ENCODE results near the gene RAB3C.
A peak's percentile ranks its signal among the peaks of the same experiment; 100 is the strongest.

The RAB3C gene

DNA sequence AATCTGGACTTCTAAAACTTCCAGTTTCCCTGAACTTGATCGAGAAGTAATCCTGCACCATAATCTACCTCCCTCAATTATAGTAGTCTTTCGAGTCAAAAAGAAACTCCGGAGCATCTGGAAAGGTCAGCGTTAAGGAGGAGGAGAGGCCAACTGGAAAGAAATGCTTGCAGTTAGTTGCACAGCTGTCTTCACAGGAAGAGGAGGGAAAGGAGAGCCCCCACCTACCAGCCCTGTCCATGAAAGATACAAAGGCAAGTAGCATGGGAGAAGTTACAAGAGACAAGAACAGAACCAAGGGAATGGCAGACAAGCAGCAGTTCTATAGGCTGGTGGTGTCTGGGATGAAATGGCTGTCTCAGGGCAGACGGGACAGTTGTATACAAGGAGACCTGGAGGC, 170.6 kb downstream of the RAB3C start:
- no peak for DNase-seq
- in situ Hi-C loops (cut with MboI; ENCODE audit: low pct_unique_long_range_greater_than_20kb, low sequenced_read_pairs), result no loop called here

DNA sequence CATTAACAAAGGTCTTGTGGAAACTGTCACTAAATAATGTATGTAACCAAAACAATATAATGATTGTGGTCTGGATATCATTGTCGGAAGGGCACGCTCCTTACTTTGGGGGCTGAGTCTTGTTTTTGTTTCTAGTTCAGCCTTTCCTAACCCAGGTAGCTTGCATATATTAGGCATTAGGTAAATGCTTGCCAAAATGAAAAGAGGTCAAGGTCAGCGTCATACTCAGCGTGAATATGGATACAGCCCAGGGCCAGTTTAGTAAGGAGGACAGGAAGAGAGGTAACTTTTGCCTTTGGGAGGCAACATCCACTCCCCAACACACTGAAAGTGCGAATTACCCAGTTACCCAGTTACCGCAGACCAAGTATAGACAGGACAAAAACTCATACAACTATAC, 171.4 kb downstream of the RAB3C start:
- in situ Hi-C loops (cut with MboI; ENCODE audit: low pct_unique_long_range_greater_than_20kb, low sequenced_read_pairs), result no loop called here
- no peak for DNase-seq

DNA sequence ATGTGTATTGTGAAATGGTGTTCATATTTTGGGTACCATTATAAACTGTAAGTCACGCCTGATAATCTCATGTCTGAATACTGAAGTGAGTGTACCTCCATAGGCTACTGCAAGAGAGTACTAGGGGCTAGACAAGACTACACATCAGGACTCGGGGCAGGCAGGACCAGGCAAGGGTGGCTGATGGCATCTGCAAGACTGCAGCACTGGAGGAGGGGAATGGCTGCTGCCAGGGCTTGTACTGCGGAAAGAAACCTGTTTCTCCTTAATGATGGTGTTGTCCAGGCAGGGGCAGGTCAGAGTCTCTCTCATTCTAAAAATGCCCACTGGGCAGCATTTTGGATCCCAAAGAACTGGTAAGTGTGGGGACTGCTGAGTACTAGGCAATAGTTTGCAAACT, 172.5 kb downstream of the RAB3C start:
- no peak for DNase-seq
- in situ Hi-C loops (cut with MboI; ENCODE audit: low pct_unique_long_range_greater_than_20kb, low sequenced_read_pairs), result no loop called here

DNA sequence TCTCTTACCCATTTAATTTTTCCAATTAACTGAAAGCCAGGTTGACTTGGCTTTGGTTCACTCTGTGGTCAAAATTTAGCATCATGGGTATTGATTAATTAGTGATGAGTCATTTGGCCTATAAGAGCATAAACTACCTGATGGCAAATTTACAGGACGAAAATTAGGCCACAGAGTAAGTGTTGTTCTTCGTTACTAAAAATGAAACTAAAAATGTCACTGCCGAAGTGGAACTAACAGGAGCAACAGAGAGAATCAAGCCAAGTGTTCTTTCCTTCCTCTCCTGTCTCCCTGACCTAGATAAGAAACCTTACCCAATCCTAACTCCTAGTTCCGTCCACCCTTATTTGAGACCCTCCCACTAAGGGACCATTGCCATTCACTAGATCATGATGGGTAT, 176.9 kb downstream of the RAB3C start:
- DNase-seq, result peak; percentile 60
- in situ Hi-C loops (cut with MboI; ENCODE audit: low pct_unique_long_range_greater_than_20kb, low sequenced_read_pairs), result no loop called here

DNA sequence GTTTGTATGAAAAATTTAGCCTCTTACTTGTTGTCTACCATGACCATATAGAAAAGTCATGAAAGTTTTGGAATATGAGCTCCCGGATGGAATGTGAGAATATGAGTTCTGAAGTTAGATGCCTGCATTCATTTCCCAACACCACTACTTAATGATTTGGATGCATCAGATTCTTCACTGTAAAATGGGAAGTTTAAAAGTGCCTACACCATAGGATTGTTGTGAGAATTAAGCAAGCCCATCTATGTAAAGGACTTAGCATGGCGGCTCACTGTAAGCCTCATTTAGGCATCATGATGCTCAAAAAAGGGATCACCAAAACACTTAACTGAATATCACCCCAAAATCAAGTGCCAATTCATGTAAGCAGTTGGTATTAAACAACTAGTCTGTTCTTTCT, 177.3 kb downstream of the RAB3C start:
- in situ Hi-C loops (cut with MboI; ENCODE audit: low pct_unique_long_range_greater_than_20kb, low sequenced_read_pairs), result no loop called here
- peak; percentile 4 for DNase-seq

DNA sequence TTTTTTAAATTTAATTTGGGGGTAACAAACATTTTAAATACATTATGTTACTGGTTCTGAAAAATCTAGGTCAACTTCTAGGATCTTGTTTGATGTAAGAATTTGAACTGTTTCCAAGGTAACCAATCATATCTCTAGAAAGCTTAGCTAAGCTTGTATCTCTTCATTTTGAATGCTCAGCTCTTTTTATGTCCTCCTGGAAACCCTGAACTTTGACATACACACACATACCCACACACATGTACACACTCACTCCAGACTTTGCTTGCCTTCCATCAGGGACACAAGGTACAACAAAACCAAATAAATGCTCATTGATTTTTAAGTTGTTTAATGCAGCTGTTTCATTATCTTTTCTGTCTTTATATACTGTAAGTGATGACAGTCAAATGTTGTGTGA, 178.5 kb downstream of the RAB3C start:
- in situ Hi-C loops (cut with MboI; ENCODE audit: low pct_unique_long_range_greater_than_20kb, low sequenced_read_pairs), result no loop called here
- DNase-seq, result no peak

DNA sequence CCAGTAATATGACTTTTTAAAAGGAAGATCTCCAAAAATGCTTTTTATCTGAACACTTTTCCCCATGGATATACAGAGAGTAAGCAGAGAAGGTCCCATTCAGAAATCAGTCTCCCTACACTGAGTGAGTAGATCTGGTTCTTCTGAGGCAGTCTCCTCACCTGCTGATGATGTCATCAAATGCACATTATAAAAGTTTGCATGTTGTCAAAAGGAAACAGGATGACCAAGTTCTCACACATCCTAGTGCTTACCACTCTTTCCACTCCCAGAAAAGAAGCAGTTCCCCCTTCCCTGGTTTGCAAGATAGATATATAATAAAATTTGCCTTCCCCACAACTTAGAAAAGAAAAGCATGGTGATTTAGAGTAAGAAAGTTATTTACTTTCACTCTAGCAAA, 180.5 kb downstream of the RAB3C start:
- in situ Hi-C loops (cut with MboI; ENCODE audit: low pct_unique_long_range_greater_than_20kb, low sequenced_read_pairs), result no loop called here
- DNase-seq, result no peak

DNA sequence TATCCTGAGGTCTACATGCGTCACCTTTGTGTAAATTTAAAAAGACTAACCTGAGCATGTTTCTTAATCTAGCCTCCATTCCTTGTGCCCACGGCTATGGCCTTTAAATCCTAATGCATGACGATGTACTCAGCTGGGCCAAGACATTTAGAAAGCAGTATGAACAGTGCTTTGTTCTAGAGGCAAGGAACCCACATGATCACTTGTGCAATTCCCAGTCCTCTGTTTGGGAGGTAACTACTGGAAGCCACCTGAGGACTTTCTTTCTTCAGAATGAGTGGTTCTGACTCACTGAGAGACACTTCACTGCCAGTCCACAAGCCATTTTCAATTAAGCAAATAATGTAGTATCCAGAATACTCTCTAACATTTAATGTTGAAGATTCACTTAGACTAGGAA, 181.3 kb downstream of the RAB3C start:
- in situ Hi-C loops (cut with MboI; ENCODE audit: low pct_unique_long_range_greater_than_20kb, low sequenced_read_pairs), result no loop called here
- DNase-seq, result no peak

DNA sequence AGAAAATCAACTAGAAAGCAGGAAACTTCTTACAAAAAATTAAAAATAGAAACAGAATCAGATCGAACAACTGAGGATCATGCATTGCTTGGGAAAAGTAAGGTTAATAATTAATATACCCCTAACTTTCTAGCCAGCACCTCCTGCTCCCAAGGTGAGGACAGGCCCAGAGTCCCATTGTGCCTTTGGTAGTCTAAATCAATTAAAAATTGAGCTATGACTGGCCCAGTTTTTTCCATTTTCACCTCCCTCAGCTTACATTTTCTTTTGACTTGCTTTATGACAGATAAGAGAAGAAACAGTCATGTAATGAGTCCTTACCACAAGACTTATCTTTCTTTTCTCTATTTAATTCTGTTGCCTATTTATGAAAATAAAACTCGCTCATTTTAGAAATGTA, 182.2 kb downstream of the RAB3C start:
- no peak for DNase-seq
- in situ Hi-C loops (cut with MboI; ENCODE audit: low pct_unique_long_range_greater_than_20kb, low sequenced_read_pairs), result no loop called here

DNA sequence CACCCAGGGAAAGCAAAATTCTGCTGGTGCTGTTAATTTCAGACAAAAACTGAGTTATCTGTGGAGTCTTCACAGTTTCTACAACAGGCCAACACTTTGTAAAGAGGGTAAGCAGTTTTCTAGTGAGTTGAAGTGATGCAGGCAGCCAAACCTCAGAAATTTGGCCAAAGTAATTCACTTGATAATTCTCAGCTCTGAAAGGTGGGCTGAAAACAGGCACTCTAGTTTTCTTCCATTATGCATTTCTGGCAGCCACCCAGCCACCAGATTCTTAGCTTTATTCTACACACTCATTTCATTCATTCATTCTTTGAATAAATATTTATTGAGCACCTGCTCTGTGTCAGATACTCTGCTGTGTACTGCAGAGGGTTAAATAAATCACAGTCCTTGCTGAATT, 184.2 kb downstream of the RAB3C start:
- in situ Hi-C loops (cut with MboI; ENCODE audit: low pct_unique_long_range_greater_than_20kb, low sequenced_read_pairs), result no loop called here
- no peak for DNase-seq

DNA sequence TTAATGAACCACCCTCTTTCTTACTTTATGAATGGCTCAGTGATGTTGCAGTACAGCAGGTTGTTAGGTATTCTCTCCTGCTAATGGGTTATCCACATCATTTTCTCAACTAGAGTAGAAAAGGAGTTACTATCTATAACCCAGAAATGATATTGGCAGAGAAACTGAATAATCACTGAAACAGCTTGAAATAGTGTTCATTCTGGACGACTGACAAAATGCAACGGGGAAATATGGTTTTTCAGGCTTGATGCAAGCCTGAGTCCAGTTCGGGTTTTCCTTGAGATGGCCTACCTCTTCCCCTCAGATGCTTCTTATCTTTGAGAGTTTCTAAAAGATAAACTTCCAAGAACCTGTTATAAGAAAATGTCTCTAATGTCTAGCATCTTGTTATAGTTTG, 187.3 kb downstream of the RAB3C start:
- in situ Hi-C loops (cut with MboI; ENCODE audit: low pct_unique_long_range_greater_than_20kb, low sequenced_read_pairs), result no loop called here
- no peak for DNase-seq

DNA sequence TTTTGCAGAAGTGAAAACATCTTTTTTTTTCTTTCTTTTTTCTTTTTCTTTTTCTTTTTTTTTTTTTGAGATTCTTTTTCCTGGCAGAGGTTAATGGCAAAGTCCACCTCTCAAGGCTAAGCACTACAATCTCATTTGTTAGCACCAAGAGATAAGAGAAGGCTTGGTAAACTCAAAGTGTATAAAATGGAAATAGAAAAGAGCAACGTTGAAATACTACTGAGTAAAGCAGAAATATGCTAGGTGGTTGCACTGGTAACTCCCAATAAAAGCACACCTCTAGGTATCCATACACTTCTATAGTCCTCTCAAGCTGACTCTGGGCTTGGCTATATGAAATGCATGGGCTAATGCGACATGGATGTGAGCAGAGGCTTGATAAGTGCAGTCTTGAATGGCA, 188.9 kb downstream of the RAB3C start:
- in situ Hi-C loops (cut with MboI; ENCODE audit: low pct_unique_long_range_greater_than_20kb, low sequenced_read_pairs), result no loop called here
- DNase-seq, result no peak

DNA sequence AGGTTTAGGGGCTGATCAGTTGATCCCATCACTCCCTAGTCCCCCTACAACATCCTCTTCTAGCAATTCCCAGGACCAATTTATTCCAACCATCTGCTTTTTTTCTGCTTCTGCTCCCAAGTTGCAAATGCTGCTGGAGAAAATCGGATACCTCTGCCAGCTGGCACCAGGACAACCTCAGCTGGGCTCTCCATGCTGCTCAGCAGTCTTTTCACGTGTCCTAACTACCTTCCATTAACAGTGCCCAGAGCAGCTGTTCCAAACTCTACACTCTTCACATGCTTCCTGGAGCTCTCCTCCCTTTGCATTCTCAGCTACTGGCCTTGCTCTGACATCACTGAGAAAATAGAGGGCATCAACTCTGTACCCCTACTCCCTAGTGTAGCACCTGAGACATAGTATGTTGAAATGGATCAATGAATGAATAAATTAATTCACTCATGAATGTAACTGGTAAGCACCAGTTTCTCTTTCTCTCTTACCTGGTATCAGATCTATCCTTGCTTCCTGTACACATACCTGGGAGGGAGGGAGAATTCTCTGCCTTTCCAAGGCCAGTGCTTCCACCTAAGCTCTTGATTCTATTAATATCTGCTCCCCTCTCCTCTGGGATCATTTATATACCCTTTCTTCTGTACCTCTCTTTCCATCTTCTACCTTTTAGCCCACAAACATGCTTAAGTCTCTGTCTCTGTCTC, 191.0 kb downstream of the RAB3C start:
- no peak for DNase-seq
- in situ Hi-C loops (cut with MboI; ENCODE audit: low pct_unique_long_range_greater_than_20kb, low sequenced_read_pairs), result no loop called here

DNA sequence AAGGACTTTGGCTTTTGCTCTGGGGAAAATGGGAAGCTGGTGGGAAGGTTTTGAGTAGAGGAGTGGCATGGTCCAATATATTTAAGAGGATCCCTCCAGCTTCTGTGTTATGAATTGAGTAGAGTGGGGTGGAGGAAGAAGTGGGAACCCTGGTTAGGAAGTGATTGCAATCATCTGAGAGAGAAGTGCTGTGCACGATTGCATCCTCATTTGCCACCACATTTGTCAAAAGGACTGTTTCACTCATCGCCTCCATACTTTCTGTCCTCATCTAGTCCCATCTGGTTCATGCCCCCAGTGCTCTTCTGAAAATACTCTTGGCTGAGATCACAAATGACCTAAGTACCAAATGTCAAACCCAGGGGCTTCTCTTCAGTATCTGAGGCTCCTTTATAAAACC, 192.1 kb downstream of the RAB3C start:
- no peak for DNase-seq
- in situ Hi-C loops (cut with MboI; ENCODE audit: low pct_unique_long_range_greater_than_20kb, low sequenced_read_pairs), result no loop called here

DNA sequence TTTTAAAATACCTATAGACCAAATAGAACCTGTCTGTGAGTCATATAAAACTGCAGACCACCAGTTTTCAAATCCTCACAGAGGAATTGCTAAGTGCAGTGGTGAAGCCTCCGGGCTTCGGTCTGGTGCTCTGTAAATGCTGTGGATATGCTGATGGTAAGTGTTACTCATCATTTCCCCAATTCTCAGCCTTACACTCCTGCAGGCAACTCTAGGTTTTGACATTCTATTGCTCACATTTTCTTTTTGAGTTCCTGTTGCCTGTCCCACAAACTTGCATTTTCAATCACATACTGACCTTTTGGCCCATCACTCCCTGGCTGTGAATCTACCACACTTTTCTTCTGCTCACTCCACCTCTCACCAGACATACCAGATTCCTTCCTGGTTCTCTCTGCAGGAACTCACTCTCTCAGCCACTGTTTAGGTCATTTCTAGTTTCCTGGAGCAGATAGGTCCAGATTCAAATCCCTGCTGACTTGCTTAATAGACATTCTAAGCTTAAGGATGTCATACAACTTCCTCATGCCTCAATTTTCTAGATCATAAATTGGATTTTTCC, 192.9 kb downstream of the RAB3C start:
- in situ Hi-C loops (cut with MboI; ENCODE audit: low pct_unique_long_range_greater_than_20kb, low sequenced_read_pairs), result no loop called here
- no peak for DNase-seq

DNA sequence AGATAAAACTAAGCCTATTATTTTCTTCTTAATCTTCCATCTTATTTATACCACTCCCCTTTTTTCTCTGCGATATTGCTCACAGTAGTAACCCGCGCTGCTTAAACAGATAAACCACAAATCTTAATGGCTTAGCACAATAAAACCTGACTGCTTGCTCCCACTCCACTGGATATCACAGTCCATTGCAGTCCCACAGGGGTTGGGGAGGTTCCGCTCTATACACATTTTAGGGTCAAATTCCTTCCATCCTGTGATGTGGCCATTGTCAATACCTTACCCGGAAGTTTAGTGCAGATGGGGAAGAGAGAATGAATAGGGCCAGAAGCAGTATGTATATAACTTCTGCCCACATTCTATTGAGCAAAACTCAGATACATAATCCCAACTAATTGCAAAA, 193.7 kb downstream of the RAB3C start:
- in situ Hi-C loops (cut with MboI; ENCODE audit: low pct_unique_long_range_greater_than_20kb, low sequenced_read_pairs), result no loop called here
- no peak for DNase-seq

DNA sequence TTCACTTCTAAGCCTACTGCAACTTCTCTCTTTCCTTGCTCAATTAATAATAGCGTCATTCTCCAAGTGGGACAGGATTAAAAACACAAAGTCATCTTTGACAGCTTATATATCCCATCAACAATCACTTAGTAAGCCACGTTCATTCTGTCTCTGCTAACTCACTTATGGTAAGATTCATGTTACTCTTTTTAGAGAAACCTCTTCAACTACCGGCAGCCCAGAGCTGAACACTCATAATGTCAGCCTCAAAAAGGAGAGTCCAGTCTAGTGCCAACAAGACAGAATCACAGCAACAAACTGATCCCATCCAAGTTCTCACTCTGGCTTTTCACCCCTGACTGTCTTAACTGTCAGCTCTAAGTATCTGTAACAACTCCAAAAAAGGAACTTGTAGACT, 196.0 kb downstream of the RAB3C start:
- in situ Hi-C loops (cut with MboI; ENCODE audit: low pct_unique_long_range_greater_than_20kb, low sequenced_read_pairs), result no loop called here

DNA sequence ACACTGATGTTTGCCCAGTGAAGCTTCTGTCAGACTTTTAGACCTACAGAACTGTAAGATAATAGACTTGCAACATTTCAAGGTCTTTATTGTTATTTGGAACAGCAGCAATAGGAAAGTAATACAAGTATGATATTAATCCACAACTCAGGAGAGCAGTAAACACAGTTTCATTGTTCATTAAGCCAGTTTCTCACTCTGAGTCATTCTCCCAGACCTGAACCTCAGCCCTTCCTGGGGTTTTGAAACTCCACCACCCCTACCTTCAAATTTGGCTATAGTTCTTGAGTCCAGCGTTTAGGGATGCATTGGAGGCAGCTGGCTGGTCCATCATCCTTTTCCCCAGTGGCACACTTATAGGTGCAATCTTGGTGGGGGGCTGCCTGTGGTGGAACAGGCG, 203.2 kb downstream of the RAB3C start:
- DNase-seq, result no peak
- in situ Hi-C loops (cut with MboI; ENCODE audit: low pct_unique_long_range_greater_than_20kb, low sequenced_read_pairs), result no loop called here

More for the DNA sequence above, 196.0 kb downstream of the RAB3C start:
- DNase-seq, result no peak

DNA sequence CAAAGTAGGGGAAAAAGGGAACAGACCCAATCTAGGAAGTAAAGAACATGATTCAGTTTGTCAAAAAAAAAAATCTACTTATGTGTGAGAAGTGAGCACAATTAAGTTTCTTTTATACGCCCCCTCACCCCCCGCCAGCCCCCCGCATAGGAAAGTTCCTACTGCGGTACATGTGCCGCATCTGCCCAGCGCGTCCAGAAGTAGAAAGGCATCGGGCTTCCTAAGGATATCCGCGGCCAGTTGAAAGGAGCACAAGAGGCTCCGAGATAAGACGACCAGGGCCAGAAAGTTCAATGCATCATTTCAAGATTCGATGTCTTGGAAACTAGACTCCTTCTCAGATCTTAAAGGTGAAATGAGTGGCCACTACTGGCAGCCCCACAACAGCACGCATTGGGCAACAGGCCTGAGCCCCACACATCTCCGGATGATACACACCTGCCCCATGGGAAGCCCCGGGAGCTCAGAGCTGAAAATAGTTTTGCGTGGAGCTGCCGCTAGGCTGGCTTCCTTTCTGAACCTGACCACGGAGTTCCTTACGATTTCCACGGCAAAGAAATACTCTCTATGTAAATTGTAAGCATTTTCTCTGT, 203.9 kb downstream of the RAB3C start:
- DNase-seq, result peak; percentile 60
- in situ Hi-C loops (cut with MboI; ENCODE audit: low pct_unique_long_range_greater_than_20kb, low sequenced_read_pairs), result no loop called here

DNA sequence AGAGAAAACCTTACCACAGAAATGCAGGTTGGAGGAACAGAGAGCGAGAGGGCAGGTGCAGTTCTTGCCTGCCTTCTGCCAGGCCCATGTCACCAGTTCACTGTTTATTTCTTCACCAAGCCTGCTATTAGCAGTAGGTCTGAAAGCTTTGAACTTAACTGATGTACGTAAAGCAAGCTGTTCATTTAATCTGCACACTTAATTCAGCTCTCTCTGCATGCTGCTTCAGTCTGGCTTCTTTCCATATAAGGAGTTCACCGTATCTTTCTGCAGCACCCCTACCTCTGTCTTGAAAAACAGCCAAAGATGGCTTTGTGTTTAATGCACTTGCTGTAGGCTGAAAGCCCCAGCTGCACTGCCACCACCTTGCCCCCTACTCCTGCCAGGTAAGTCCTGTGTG, 205.1 kb downstream of the RAB3C start:
- in situ Hi-C loops (cut with MboI; ENCODE audit: low pct_unique_long_range_greater_than_20kb, low sequenced_read_pairs), result no loop called here
- DNase-seq, result no peak

Data from KBM-7 (cell line).